Endothelial cell of umbilical vein (primary cell): ENCODE data around the gene ALOXE3. TPM values are rescaled to one million over a fixed set of nuclear protein-coding genes. Genes with fewer than 3 reads are reported as not detected.

Experiments
- BruUV-seq: library from RNA; stranded (reverse); fragments of 400-500 nt; replicated peaks from 2 replicates; lab custom pipeline; 2021; lab: Mats Ljungman, UMichigan
- CTCF ChIA-PET: fragments of 300-600, 350-600 bp; sonication (Branson Sonifier 250); formaldehyde crosslinking; loops from one replicate; lab custom pipeline; 2021; ENCODE audit warnings: antibody characterized with exemption, inconsistent platforms; lab: Charles Lee
- POLR2A ChIA-PET: fragments of 300-600, 350-600 bp; sonication (Branson Sonifier 250); formaldehyde crosslinking; loops from one replicate; lab custom pipeline; 2021; ENCODE audit warnings: antibody characterized with exemption, inconsistent platforms; lab: Charles Lee
- DNase-seq: peaks from one replicate; pipeline ENCODE4 v3.0.0-alpha.2; 2011; ENCODE audit warnings: low read depth, low spot score
- FAIRE-seq: peaks from 2 replicates; lab custom pipeline; 2011; peaks lifted over from hg19 to GRCh38; lab: Jason Lieb, UNC
- H2AFZ ChIP-seq: 2 replicates; pipeline ENCODE4 v1.6.0; 2012; ENCODE audit warnings: low read depth, low read length, control low read depth, inconsistent platforms
- H3K27ac ChIP-seq: 2 replicates; pipeline ENCODE4 v1.5.1; 2011; ENCODE audit warnings: low read depth, mild to moderate bottlenecking, control low read depth, low read length, moderate library complexity; ENCODE audit not compliant: insufficient read depth
- H3K27me3 ChIP-seq, 2 experiments: 2 replicates each; pipeline versions ENCODE4 v1.6.0 to v1.6.1; 2011; ENCODE audit warnings: low read length in 2 of 2, mixed read lengths in 1 of 2; ENCODE audit not compliant: control insufficient read depth in 2 of 2, insufficient read depth in 2 of 2
- H3K36me3 ChIP-seq, 2 experiments: 2 replicates in 1 of 2; 3 replicates in 1 of 2; pipeline ENCODE4 v1.5.1; 2011; ENCODE audit warnings: low read length in 2 of 2, mild to moderate bottlenecking in 1 of 2, moderate library complexity in 1 of 2; ENCODE audit not compliant: control insufficient read depth in 2 of 2, insufficient read depth in 2 of 2; ENCODE audit errors: extremely low read depth in 1 of 2
- H3K4me1 ChIP-seq: 3 replicates; pipeline ENCODE4 v1.5.1; 2011; ENCODE audit warnings: mild to moderate bottlenecking, low read length; ENCODE audit not compliant: control insufficient read depth, insufficient read depth; ENCODE audit errors: extremely low read depth
- H3K4me2 ChIP-seq: 2 replicates; pipeline ENCODE4 v1.6.1; 2011; ENCODE audit warnings: low read length, control low read depth, mixed read lengths; ENCODE audit not compliant: insufficient read depth
- H3K4me3 ChIP-seq, 3 experiments: fragments of 200-600 bp in 1 of 3; sonication (generic), shearing (Covaris generic) in 1 of 3; replicated peaks in 1 of 3; 2 replicates each; pipeline ENCODE4 v1.5.1; 2011 to 2016; ENCODE audit warnings: control low read depth in 3 of 3, low read length in 3 of 3, mild to moderate bottlenecking in 2 of 3, inconsistent platforms in 1 of 3, low read depth in 1 of 3, moderate library complexity in 1 of 3; ENCODE audit not compliant: insufficient read depth in 1 of 3
- H3K79me2 ChIP-seq: 2 replicates; pipeline ENCODE4 v1.6.0; 2012; ENCODE audit warnings: low read length, inconsistent platforms; ENCODE audit not compliant: control insufficient read depth, insufficient read depth
- H3K9ac ChIP-seq: replicated peaks from 2 replicates; pipeline ENCODE3; 2011; ENCODE audit warnings: low read length, control low read depth; ENCODE audit not compliant: insufficient read depth; ENCODE audit errors: extremely low read depth
- H3K9me1 ChIP-seq: replicated peaks from 3 replicates; pipeline ENCODE4 v1.6.0; 2011; ENCODE audit warnings: mild to moderate bottlenecking, low read length; ENCODE audit not compliant: control insufficient read depth, insufficient read depth; ENCODE audit errors: extremely low read depth
- H3K9me3 ChIP-seq: replicated peaks from 2 replicates; pipeline ENCODE4 v1.5.1; 2012; ENCODE audit warnings: low read length, inconsistent platforms; ENCODE audit not compliant: control insufficient read depth, insufficient read depth
- H4K20me1 ChIP-seq: replicated peaks from 2 replicates; pipeline ENCODE3; 2011; ENCODE audit warnings: mild to moderate bottlenecking, low read length; ENCODE audit not compliant: control insufficient read depth, insufficient read depth; ENCODE audit errors: extremely low read depth
- EZH2 ChIP-seq: IDR thresholded peaks from 2 replicates; pipeline ENCODE4 v1.6.1; 2012; ENCODE audit warnings: borderline replicate concordance, low read depth, mild to moderate bottlenecking, moderate library complexity, low read length, inconsistent platforms; ENCODE audit not compliant: severe bottlenecking
- FOS ChIP-seq: IDR thresholded peaks from 2 replicates; pipeline ENCODE4 v1.6.1; 2011; ENCODE audit warnings: mild to moderate bottlenecking, low read length, moderate library complexity, borderline replicate concordance; ENCODE audit not compliant: insufficient read depth
- GATA2 ChIP-seq: IDR thresholded peaks from 2 replicates; pipeline ENCODE4 v1.7.0; 2011; ENCODE audit warnings: low read depth, mild to moderate bottlenecking, moderate library complexity, mixed read lengths, low read length; ENCODE audit not compliant: insufficient read length, insufficient read depth
- JUN ChIP-seq: IDR thresholded peaks from 2 replicates; pipeline ENCODE4 v1.6.1; 2011; ENCODE audit warnings: borderline replicate concordance, low read depth; ENCODE audit not compliant: insufficient read length, insufficient read depth
- MAX ChIP-seq: IDR thresholded peaks from 2 replicates; pipeline ENCODE4 v1.6.1; 2011; ENCODE audit not compliant: insufficient read depth, insufficient read length
- MYC ChIP-seq: IDR thresholded peaks from one replicate; pipeline ENCODE4 v1.6.1; 2011; ENCODE audit warnings: mild to moderate bottlenecking, low read depth, low read length
- POLR2A ChIP-seq: IDR thresholded peaks from 2 replicates; pipeline ENCODE4 v1.6.1; 2012; ENCODE audit warnings: low read depth, mild to moderate bottlenecking, control low read depth, low read length
- POLR2AphosphoS5 ChIP-seq: IDR thresholded peaks from 2 replicates; pipeline ENCODE4 v1.6.1; 2012; ENCODE audit warnings: low read depth, mild to moderate bottlenecking, control low read depth, low read length, moderate library complexity; ENCODE audit not compliant: insufficient read depth
- dilution Hi-C: fragments of 300-500 bp; cut with MboI; formaldehyde crosslinking; loops from one replicate; pipeline ENCODE4 v1.15.0; 2019; ENCODE audit warnings: low sequenced_read_pairs; ENCODE audit not compliant: extremely low pct_ligation_motif_present
- intact Hi-C: fragments of 100-400 bp; cut with micrococcal nuclease; formaldehyde crosslinking; loops from one replicate; pipeline ENCODE4 v1.10.0; 2022
- polyA plus RNA-seq, 4 experiments: library from polyadenylated mRNA; depleted of rRNA in 3 of 4; stranded (reverse) in 3 of 4; unstranded in 1 of 4; fragments of >200 nt; gene quantifications; 2 replicates each; pipeline versions ENCODE4 v1.2.1 to v1.2.3, GENCODE V29; 2011 to 2012; ENCODE audit warnings: missing spikeins in 1 of 4
- total RNA-seq: library from RNA; stranded (reverse); gene quantifications from 2 replicates; pipeline ENCODE4 v1.2.3, GENCODE V29; 2021
- TF ChIP-seq, protein P1 (sequence below), 2 donors: IDR thresholded peaks; 1 replicate in 1 of 2; 2 replicates in 1 of 2; pipeline ENCODE4 v1.5.1; 2011; ENCODE audit warnings: low read length in 2 of 2, mild to moderate bottlenecking in 2 of 2, moderate library complexity in 2 of 2, control low read depth in 1 of 2, inconsistent platforms in 1 of 2, low read depth in 1 of 2; ENCODE audit not compliant: insufficient read depth in 1 of 2; ENCODE audit errors: extremely low read depth in 1 of 2

ALOXE3 gene
- total and polyA plus RNA-seq, 2 donors (not counting 3 experiments of a cell fraction or from before 2014, with no cell fraction given): 0.01 TPM; not detected in 1

GRCh38 chr17:8082292-8082691, 36.0 kb downstream of the ALOXE3 start:
- peaks cover 6% of the 10 kb centered on the region for H3K4me1 ChIP-seq
- H3K36me3 ChIP-seq: no peaks in the 10 kb centered on the region
- H2AFZ ChIP-seq: no peak overlapping the region
- no peaks in the 10 kb centered on the region for H3K79me2 ChIP-seq
- no peak overlapping the region for H3K4me2 ChIP-seq
- no peak overlapping the region for H3K27ac ChIP-seq
- BruUV-seq: no TSS peak
- H4K20me1 ChIP-seq: no peaks in the 10 kb centered on the region
- peaks cover 12 to 16% of the 10 kb centered on the region in 2 experiments for H3K27me3 ChIP-seq
- no peak overlapping the region for H3K4me3 ChIP-seq
- H3K9ac ChIP-seq: no peak overlapping the region
- FAIRE-seq (no peak), DNase-seq (no peak)
- TF ChIP-seq MAX: no peak
- TF ChIP-seq MYC: no peak
- TF ChIP-seq POLR2A: no peak
- no peak for TF ChIP-seq FOS
- TF ChIP-seq, protein P1, sequence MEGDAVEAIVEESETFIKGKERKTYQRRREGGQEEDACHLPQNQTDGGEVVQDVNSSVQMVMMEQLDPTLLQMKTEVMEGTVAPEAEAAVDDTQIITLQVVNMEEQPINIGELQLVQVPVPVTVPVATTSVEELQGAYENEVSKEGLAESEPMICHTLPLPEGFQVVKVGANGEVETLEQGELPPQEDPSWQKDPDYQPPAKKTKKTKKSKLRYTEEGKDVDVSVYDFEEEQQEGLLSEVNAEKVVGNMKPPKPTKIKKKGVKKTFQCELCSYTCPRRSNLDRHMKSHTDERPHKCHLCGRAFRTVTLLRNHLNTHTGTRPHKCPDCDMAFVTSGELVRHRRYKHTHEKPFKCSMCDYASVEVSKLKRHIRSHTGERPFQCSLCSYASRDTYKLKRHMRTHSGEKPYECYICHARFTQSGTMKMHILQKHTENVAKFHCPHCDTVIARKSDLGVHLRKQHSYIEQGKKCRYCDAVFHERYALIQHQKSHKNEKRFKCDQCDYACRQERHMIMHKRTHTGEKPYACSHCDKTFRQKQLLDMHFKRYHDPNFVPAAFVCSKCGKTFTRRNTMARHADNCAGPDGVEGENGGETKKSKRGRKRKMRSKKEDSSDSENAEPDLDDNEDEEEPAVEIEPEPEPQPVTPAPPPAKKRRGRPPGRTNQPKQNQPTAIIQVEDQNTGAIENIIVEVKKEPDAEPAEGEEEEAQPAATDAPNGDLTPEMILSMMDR (IDR thresholded peaks at IDR 0.05; ENCODE audit: extremely low read depth in 1 of 2, insufficient read depth in 1 of 2, low read depth in 1 of 2, low read length in 2 of 2): no peak
- no peak for TF ChIP-seq EZH2
- no peak for TF ChIP-seq GATA2
- TF ChIP-seq JUN: no peak
- TF ChIP-seq POLR2AphosphoS5: no peak
- dilution Hi-C loops: no loop called here
- no peaks in the 10 kb centered on the region for H3K9me3 ChIP-seq
- intact Hi-C loops: no loop called here
- ChIA-PET POLR2A (no interaction called here), CTCF (interaction anchor here (1.3 to 13.4 kb wide), 3 partner anchors 11 to 26 kb away, joined by 6 to 167 read pairs (median 26); no protein-coding TSS in a partner anchor)
- no peaks in the 10 kb centered on the region for H3K9me1 ChIP-seq
